ENCODE results near the gene PBX1.
A peak's percentile ranks its signal among the peaks of the same experiment; 100 is the strongest.

PBX1 gene

DNA sequence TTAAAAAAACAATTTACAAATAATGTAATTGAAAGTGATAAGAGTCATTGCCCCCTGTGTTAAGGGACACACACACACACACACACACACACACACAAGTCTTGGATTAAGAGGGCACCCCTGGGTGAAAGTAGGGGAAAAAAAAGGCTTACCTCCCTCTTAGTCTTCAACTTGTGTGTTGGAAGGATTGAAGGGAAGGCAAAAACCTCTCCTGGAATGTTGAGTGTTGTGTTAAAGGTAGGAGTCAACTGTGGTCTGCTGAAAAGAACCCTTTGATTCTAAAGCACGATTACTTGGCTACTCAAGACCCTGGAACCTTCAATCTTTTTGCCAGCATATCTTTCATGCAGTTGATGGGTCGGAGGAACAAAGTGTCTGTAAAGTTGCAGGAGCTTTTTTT, 6.4 kb downstream of the PBX1 start:
- peaks cover 23% of the 10 kb centered on the region for H3K36me3 ChIP-seq (ENCODE audit: control insufficient read depth, low read depth, low read length)
- H3K27me3 ChIP-seq (ENCODE audit: control insufficient read depth, insufficient read depth, low read length), result no peaks in the 10 kb centered on the region
- no peaks in the 10 kb centered on the region for H3K9me3 ChIP-seq (ENCODE audit: control insufficient read depth, low read depth, low read length)
- peak overlapping the region; percentile 12 for H3K4me3 ChIP-seq (ENCODE audit: low read length)
- no peak overlapping the region for H3K27ac ChIP-seq (ENCODE audit: low read length)
- no peak overlapping the region for H3K9ac ChIP-seq (ENCODE audit: low read length)
- H3K4me1 ChIP-seq (ENCODE audit: control insufficient read depth, low read depth, low read length), result peaks cover 58% of the 10 kb centered on the region

DNA sequence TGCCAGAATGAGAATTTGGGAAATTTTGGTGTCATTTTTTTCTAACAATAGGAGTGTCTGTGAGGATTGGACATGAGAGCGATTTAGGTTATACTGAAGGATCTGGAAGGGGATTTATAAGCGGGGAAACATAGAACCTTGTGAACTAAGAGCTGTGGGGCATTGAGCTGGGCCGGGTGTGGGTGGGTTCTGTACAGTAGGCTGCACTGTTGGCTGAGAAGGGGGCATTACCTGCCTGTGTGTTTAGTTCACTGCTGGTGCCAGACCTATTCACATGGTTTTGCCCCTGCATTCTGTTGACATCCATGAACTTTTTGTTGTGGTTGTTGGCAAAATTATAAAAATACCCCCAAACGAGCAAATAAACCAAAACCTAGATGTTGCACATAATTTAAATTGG, 8.8 kb downstream of the PBX1 start:
- peaks cover 23% of the 10 kb centered on the region for H3K36me3 ChIP-seq (ENCODE audit: control insufficient read depth, low read depth, low read length)
- no peak overlapping the region for H3K9ac ChIP-seq (ENCODE audit: low read length)
- no peak overlapping the region for H3K27ac ChIP-seq (ENCODE audit: low read length)
- H3K9me3 ChIP-seq (ENCODE audit: control insufficient read depth, low read depth, low read length), result no peaks in the 10 kb centered on the region
- H3K4me1 ChIP-seq (ENCODE audit: control insufficient read depth, low read depth, low read length), result peaks cover 59% of the 10 kb centered on the region
- no peaks in the 10 kb centered on the region for H3K27me3 ChIP-seq (ENCODE audit: control insufficient read depth, insufficient read depth, low read length)
- H3K4me3 ChIP-seq (ENCODE audit: low read length), result no peak overlapping the region

DNA sequence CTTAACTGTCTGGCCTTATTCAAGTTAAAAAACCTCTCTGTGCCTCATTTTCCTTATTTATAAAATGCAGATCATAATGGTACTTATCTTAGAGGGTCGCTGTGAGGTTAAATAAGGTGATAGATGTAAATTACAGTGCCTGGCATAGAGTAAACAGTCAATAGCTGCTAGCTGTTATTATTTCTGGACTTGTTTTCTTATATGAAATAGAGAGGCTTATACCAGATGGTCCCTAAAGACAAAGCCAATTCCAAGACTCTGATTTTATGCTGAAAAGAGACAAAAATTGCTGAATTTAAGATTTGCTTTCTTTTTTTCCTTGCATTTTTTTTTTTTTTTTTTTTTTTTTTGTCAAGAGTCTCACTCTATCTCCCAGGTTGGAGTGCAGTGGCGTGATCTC, 10.3 kb downstream of the PBX1 start:
- Histone ChIP-seq H3K4me3 (ENCODE audit: low read length) (no peak overlapping the region), H3K27ac (ENCODE audit: low read length) (no peak overlapping the region), H3K36me3 (ENCODE audit: control insufficient read depth, low read depth, low read length) (peaks cover 16% of the 10 kb centered on the region), H3K4me1 (ENCODE audit: control insufficient read depth, low read depth, low read length) (peaks cover 53% of the 10 kb centered on the region), H3K9ac (ENCODE audit: low read length) (no peak overlapping the region), H3K9me3 (ENCODE audit: control insufficient read depth, low read depth, low read length) (no peaks in the 10 kb centered on the region), H3K27me3 (ENCODE audit: control insufficient read depth, insufficient read depth, low read length) (no peaks in the 10 kb centered on the region)

DNA sequence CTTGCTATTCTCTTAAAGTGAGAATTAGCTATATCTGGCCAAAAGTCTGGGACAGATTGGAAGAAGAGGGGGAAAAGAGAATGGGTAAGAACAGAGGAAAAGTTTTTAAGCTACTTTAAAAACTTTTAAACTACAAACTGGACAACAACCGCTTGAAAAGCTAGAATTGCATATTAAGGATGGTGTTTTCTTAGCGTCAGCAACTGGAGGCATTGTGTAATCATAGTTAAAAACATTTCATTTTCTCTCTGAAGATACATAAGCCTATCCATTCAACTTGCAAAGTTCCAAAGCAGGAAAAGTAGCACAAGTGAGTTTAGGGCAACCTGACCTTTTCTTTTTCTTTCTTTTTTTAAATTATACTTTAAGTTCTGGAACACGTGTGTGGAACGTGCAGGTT, 10.9 kb downstream of the PBX1 start:
- peaks cover 16% of the 10 kb centered on the region for H3K36me3 ChIP-seq (ENCODE audit: control insufficient read depth, low read depth, low read length)
- H3K27ac ChIP-seq (ENCODE audit: low read length), result no peak overlapping the region
- no peak overlapping the region for H3K9ac ChIP-seq (ENCODE audit: low read length)
- no peaks in the 10 kb centered on the region for H3K9me3 ChIP-seq (ENCODE audit: control insufficient read depth, low read depth, low read length)
- peaks cover 49% of the 10 kb centered on the region for H3K4me1 ChIP-seq (ENCODE audit: control insufficient read depth, low read depth, low read length)
- no peaks in the 10 kb centered on the region for H3K27me3 ChIP-seq (ENCODE audit: control insufficient read depth, insufficient read depth, low read length)
- H3K4me3 ChIP-seq (ENCODE audit: low read length), result no peak overlapping the region

DNA sequence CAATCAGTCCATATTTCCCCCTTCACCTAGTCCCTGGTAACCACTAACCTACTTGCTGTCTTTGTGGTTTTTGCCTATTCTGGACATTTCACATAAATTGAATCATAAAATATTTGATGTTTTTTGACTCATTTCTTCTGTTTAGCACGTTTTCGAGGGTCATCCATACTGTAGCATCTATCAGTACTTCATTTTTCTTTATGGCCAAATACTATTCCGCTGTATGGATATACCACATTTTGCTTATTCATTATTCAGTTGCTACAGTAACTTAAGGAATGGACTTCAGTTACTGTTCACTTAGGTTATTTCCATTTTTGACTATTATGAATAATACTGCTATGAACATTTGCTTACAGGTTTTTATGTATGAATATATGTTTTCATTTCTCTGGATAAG, 12.3 kb downstream of the PBX1 start:
- Histone ChIP-seq H3K27me3 (ENCODE audit: control insufficient read depth, insufficient read depth, low read length) (no peaks in the 10 kb centered on the region), H3K9me3 (ENCODE audit: control insufficient read depth, low read depth, low read length) (no peaks in the 10 kb centered on the region), H3K9ac (ENCODE audit: low read length) (no peak overlapping the region), H3K36me3 (ENCODE audit: control insufficient read depth, low read depth, low read length) (peaks cover 10% of the 10 kb centered on the region), H3K4me1 (ENCODE audit: control insufficient read depth, low read depth, low read length) (peaks cover 47% of the 10 kb centered on the region), H3K27ac (ENCODE audit: low read length) (no peak overlapping the region), H3K4me3 (ENCODE audit: low read length) (no peak overlapping the region)

DNA sequence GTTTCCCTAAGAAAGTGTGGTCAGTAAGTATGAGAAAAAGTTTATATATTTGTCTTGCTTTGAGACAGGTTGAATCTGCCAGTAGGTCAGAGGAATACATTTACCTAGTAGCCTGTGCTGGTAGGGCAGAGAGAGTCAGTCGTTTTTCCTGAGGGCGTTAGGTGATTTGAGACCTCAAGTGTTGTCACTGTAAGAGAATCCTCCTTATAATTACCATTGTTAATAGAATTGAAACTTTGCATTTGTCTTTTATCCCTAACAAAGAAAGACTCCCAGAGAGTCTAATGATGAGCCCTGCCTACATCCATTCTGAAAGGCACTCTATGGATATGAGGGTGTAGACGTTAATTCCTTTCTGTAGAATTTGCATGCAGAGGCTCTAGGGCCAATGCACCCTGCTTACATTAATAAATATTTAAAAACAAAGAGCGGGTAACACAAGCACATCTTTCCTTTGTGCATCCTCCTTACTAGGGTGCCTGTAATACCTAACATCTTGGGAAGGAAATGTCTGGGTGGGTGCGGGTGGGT, 16.4 kb downstream of the PBX1 start:
- Histone ChIP-seq H3K27ac (ENCODE audit: low read length) (no peak overlapping the region), H3K36me3 (ENCODE audit: control insufficient read depth, low read depth, low read length) (no peaks in the 10 kb centered on the region), H3K4me1 (ENCODE audit: control insufficient read depth, low read depth, low read length) (peaks cover 62% of the 10 kb centered on the region), H3K27me3 (ENCODE audit: control insufficient read depth, insufficient read depth, low read length) (no peaks in the 10 kb centered on the region), H3K4me3 (ENCODE audit: low read length) (peak overlapping the region; percentile 46), H3K9me3 (ENCODE audit: control insufficient read depth, low read depth, low read length) (no peaks in the 10 kb centered on the region), H3K9ac (ENCODE audit: low read length) (peak overlapping the region; percentile 16)

DNA sequence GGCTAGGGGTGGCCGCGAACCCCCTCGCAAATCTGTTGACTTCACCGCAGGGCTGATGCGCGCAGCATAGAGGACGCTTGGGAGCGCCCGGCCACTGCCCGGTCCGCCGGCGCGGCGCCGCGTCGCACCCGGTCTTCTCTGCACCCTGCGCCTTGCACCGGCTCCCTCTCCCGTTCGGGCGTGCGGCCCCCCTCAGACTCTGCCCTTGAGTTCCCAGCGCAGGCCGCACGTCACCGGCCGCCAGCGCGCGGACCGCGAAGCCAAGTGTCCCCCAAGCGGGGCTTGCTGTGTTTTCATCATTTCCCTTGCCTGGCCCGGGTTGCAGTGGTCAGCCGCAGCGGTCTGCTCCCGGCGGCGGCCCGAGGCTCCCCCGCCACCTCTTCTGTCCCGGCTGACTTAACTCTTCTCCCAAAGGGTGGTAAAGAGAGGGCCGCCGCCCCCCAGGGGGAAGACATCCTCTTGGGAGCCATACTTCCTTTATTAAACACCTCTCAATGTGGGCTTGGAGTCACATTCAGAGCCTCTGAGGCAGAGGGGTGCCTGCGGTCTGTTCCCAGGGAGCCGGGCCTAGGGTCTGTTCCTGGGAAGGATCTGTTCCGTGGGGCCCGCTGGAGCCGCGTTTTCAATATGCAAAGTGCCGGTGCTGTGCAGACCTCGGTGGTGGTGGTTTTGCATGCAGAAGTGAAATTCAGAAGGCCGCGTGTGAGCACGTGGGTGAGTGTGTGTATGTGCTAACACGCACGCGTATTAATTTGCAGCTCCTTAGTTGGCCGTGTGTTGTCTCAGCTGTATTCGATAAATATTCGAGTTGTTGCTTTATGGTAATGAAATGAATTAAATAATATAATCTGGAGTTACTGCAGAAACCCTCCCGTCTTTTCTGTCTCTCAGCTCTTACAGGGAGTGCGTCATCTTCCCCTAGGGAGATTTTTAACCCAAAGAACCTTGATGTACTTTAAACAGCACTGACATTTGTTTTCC, 17.6 kb downstream of the PBX1 start:
- Histone ChIP-seq H3K9me3 (ENCODE audit: control insufficient read depth, low read depth, low read length) (no peaks in the 10 kb centered on the region), H3K36me3 (ENCODE audit: control insufficient read depth, low read depth, low read length) (no peaks in the 10 kb centered on the region), H3K27ac (ENCODE audit: low read length) (no peak overlapping the region), H3K27me3 (ENCODE audit: control insufficient read depth, insufficient read depth, low read length) (no peaks in the 10 kb centered on the region), H3K9ac (ENCODE audit: low read length) (peak overlapping the region; percentile 55), H3K4me1 (ENCODE audit: control insufficient read depth, low read depth, low read length) (peaks cover 62% of the 10 kb centered on the region), H3K4me3 (ENCODE audit: low read length) (peak overlapping the region; percentile 46)

DNA sequence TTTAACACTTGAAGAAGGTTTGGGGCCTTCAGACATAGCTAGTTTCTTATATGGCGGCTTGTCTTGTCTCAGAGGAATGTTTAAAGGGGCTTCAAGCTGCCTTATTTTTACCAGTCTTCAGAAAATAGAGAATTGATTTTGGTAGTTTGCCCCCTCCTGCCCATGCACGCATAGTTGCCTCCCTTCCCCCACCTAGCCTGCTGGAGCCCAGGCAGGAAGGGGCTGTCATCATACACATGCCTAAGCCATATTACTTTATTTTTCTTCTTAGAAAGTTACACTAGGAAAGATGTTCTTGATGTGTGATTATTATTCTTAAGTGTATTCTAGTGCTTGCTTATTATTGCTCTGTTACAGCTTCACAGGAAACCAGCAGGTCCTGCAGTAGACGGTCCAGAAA, 18.3 kb downstream of the PBX1 start:
- peak overlapping the region; percentile 55 for H3K9ac ChIP-seq (ENCODE audit: low read length)

DNA sequence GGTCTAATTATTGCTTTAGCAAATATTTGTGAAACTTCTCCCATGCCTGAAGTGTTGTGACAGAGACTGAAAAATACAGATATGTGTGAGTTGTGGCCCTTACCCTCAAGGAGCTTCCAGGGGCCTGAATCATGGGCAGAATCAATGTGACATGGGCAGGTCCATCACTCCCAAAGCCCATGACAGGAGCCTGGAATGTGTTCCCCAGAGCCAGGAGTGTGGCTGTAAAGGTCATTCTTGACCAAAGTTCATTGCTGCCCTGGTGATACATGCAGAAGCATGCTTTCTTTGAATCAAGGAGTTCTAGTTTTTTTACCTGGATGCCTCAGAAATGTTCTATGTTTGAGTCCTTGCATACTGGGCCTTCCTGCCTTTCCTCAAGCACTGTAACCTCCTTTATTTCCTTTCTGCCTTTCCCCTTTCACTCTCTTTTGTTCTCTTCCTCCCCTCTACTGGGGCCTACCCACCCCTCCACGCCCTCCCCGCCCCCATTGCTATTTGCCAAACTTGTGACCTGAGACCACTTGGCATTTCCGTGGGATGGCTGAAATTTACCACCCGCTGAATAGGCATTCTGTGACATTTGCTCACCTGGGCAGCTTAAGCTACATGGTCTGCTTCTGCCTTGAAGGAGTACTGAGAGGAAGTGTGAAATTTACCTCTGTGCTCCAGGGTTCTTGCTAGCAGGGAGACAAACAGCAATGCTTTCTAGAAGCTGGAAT, 19.7 kb downstream of the PBX1 start:
- Histone ChIP-seq H3K36me3 (ENCODE audit: control insufficient read depth, low read depth, low read length) (no peaks in the 10 kb centered on the region), H3K27me3 (ENCODE audit: control insufficient read depth, insufficient read depth, low read length) (no peaks in the 10 kb centered on the region), H3K27ac (ENCODE audit: low read length) (peak overlapping the region; percentile 59), H3K9me3 (ENCODE audit: control insufficient read depth, low read depth, low read length) (no peaks in the 10 kb centered on the region), H3K4me3 (ENCODE audit: low read length) (peak overlapping the region; percentile 4), H3K9ac (ENCODE audit: low read length) (no peak overlapping the region), H3K4me1 (ENCODE audit: control insufficient read depth, low read depth, low read length) (peaks cover 66% of the 10 kb centered on the region)

More for the DNA sequence above, 18.3 kb downstream of the PBX1 start:
- H3K27me3 ChIP-seq (ENCODE audit: control insufficient read depth, insufficient read depth, low read length), result no peaks in the 10 kb centered on the region
- H3K36me3 ChIP-seq (ENCODE audit: control insufficient read depth, low read depth, low read length), result no peaks in the 10 kb centered on the region
- peaks cover 61% of the 10 kb centered on the region for H3K4me1 ChIP-seq (ENCODE audit: control insufficient read depth, low read depth, low read length)
- no peaks in the 10 kb centered on the region for H3K9me3 ChIP-seq (ENCODE audit: control insufficient read depth, low read depth, low read length)
- H3K4me3 ChIP-seq (ENCODE audit: low read length), result peak overlapping the region; percentile 46
- H3K27ac ChIP-seq (ENCODE audit: low read length), result no peak overlapping the region

DNA sequence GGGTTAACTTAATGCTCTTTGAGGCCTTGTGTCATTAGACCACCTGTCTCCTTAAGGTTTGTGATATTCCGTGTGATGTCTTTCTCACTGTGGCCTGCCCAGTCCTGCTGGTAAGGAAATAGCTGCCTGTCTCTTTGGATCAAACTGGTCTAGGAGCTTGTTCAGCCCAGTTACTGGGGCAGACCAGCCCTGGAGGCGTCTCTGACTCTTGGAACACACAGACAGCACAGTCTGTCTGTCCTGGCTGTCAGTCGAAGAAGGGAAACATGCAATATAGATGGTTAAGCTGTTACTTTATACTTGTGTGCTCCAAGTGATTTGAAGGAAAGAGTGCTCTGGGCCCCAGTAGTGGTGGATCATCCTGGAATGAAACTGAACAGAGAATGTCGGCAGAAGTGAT, 20.4 kb downstream of the PBX1 start:
- no peaks in the 10 kb centered on the region for H3K27me3 ChIP-seq (ENCODE audit: control insufficient read depth, insufficient read depth, low read length)
- H3K4me3 ChIP-seq (ENCODE audit: low read length), result no peak overlapping the region
- no peak overlapping the region for H3K9ac ChIP-seq (ENCODE audit: low read length)
- no peaks in the 10 kb centered on the region for H3K9me3 ChIP-seq (ENCODE audit: control insufficient read depth, low read depth, low read length)
- no peaks in the 10 kb centered on the region for H3K36me3 ChIP-seq (ENCODE audit: control insufficient read depth, low read depth, low read length)
- no peak overlapping the region for H3K27ac ChIP-seq (ENCODE audit: low read length)
- peaks cover 67% of the 10 kb centered on the region for H3K4me1 ChIP-seq (ENCODE audit: control insufficient read depth, low read depth, low read length)

DNA sequence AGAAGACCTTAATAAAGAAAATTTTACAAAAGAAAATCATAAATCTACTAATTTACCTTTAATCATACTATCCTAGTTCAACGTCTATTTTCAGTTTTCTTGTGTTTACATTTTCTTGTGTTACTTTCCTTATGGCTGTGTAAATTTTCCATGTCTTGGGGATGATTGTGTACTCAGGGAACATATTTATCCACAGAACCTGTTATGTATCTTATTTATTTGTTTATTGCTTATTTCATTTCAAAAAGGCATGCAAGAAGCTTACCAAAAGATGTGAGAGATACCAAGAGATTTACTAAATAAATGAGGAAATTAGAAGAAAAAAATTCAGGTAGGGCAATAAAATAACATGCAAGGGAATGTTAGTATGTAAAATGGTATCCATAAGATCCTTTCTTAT, 22.8 kb downstream of the PBX1 start:
- Histone ChIP-seq H3K4me3 (ENCODE audit: low read length) (no peak overlapping the region), H3K9ac (ENCODE audit: low read length) (no peak overlapping the region), H3K9me3 (ENCODE audit: control insufficient read depth, low read depth, low read length) (no peaks in the 10 kb centered on the region), H3K27ac (ENCODE audit: low read length) (no peak overlapping the region), H3K36me3 (ENCODE audit: control insufficient read depth, low read depth, low read length) (peaks cover 6% of the 10 kb centered on the region), H3K27me3 (ENCODE audit: control insufficient read depth, insufficient read depth, low read length) (no peaks in the 10 kb centered on the region), H3K4me1 (ENCODE audit: control insufficient read depth, low read depth, low read length) (peaks cover 76% of the 10 kb centered on the region)

Data from iPS-18a (cell line).